NCI-H2196 (cell line): Measurements from ENCODE around the gene SH2D4B.
A peak's percentile ranks its signal among the peaks of the same experiment; 100 is the strongest.

Source experiments
- DNase-seq: peaks from one replicate; lab custom pipeline; 2025; ENCODE audit not compliant: unreplicated experiment; lab: John Stamatoyannopoulos, UW

SH2D4B gene

DNA sequence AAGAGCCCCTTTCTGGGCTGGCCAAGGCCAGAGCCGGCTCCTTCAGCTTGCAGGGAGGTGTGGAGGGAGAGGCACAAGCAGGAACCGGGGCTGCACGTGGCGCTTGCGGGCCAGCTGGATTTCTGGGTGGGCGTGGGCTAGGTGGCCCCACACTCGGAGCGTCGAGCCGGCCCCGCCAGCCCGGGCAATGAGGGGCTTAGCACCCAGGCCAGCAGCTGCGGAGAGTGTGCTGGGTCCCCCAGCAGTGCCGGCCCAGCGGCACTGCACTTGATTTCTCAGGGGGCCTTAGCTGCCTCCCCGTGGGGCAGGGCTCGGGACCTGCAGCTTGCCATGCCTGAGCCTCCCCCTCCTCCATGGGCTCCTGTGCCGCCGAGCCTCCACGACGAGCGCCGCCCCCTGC lies 48.1 kb downstream of the SH2D4B start:
- DNase-seq, result no peak

DNA sequence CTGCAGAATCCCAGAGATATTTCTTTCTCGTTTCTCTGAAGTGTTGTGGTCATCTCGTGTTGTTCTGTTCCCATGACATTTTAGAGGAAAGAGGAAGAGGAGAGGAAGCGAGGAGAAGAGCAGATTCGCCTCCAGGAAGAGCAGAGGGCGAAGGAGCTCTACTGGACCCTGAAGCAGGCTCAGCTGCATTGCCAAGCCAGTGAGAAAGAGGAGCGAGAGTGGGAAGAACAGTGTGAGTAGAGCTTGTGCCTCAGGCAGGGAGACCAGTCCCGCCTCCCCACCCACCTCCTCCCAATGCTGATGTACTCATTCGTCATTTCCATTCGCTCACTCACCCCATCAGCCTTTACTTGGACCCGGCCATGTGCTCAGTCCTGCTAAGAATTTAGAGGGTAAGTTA lies 50.8 kb downstream of the SH2D4B start:
- no peak for DNase-seq

DNA sequence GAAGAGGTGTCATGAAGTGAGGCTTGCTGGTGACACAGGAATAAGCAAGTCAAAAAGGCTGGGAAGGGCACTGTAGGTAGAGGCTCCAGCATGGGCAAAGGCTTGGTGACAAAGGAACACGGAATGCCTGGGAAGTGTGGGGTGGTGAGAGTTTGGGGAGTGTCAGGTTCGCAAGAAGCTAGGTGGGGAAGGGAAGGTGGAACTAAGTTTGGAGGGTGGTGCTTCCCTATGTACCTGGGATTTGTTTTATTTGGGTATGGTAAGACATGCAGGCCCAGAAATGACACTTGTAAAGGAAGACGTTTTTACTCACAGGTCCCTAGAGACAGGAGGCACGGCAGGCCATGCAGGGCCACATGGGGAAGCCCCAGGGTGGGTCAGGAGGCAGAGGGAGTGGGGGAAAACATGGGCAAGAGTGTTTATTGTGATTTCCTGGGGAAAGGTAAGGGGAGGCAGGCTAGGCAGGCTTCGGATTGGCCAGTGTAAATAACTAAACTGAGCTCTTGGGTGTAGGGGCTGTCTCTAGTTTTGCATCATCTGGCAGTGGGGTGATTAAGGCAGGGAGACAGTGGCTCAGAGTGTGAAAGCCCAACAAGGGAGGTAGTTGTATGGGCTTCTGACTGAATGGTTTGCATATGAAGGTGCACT lies 52.1 kb downstream of the SH2D4B start:
- no peak for DNase-seq

DNA sequence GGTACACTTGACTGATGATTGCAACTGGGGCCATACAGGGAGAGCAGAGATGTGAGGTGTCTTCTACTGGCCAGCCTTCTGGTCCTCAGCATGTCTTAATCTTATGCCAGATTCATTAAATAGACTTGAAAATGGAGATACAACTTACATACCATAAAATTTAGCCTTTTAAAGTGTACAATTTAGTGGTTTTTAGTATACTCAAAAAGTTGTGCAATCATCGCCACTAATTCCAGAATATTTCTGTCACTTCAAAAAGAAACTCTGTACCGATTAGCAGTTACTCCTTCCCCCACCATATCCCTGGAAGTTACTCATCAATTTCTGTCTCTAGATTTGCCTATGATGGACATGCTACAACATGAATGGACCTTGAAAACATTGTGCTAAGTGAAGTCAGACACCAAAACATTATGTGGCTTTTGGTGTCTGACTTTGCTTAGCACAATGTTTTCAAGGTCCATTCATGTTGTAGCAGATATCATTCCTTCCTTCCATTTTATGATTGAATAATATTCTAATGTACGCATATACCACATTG lies 53.0 kb downstream of the SH2D4B start:
- no peak for DNase-seq

DNA sequence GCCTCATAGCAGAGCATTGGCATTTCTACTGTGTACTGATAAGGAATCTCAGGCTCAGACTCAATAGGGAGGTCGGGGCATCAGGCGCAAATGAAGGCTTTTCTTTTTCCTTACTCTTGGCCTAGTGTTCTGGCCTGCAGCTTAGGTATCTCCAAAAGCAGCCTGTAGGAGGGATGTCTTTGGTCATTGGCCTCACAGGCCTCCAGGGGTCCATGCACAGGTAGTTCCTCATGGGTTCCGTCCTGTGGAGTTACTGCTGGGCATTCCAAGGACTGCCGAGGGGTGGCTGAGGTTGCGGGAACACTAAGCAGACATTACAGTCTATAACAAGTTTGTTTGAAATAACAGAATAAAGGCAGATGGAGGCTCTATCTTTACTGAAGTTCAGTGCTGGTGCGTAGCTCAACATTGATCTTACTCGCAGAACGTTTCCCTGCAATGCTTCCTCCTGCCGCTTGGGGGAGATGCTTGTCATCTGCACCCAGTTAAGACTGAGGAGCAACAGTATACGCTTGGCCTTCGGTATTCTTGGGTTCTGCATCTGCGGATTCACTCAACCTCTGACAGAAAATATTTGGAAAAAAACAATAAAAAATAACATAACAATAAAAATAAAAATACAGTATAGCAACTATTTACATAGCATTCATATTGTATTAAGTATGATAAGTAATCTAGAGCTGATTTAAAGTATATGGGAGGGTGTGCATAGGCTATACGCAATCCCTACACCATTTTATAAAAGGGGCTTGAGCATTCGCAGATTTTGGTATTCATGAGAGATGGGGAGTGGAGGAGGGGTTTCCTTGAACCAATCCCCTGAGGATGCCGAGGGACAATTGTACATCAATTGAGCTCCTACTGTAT lies 58.9 kb downstream of the SH2D4B start:
- no peak for DNase-seq

DNA sequence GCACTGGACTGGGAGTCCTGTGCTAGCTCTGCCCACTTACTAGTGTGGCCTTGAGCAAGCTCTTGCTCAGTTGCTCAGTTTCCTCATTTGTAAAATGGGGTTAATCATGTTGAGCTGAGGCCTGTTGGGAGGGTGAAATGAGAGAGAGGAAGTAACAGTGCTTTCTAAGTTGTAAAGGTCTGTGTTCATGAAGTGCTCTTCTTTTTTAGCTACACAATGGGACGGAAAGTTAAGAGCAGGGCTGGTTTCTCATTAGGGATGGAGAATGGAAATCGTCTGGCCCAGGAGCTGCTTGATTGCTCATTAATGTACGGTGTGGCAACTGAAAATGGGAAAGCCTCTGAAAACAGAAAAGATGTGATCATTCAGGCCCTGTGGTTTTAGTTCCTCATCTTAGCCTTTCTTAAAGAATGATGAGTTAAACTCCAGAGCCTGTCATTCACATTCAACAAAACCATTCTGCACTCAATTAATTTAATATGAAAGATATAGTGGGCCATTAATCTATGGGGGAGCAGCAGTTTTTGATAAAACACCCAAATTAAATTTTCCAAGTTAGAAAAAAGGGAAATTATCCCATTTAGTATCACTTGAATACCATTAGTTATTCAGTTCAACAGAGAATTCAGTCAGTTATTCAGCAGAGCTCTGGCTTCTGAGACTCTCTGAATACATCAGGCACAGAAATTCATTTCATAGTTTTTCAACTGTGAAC lies 60.5 kb downstream of the SH2D4B start:
- DNase-seq, result no peak

DNA sequence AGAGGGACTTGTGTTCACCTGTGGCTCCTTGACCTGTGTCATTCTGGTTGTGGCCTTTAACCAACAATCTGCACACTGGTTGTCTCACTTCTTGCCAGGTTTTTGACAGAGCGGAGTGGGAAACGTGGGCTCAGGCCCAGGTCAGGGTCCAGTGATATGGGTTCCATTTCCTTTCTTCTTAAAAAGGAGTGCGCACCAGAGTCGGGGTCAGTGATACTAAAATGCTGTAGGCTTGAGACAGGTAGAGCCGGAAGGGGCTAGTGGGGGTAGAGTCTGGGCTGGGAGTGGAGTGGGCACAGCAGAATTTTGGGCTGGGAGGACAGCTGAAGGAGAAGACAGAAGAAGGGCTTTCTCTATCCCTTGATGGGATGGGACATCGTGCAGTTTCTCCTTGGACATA lies 61.2 kb downstream of the SH2D4B start:
- no peak for DNase-seq

DNA sequence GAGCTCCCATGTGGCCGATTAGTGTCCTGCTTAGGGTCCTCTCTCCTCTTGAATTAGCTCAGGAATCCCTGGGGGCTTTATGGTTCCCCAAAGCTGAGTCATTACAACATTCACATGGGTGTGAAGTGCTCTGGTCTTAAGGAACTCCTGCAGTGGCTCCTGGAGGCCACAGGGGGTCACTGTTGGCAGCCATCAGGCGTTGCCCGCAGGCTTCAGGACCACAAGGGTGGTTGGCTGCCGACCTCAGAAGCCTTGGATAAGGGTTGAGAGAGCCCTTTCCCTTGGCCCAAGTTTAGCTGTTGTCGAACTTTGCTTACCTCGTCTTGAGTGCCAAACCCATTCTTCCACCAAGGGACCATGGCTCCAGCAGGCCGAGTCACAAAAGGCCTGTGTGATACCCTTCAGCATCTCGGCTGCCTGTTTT lies 61.7 kb downstream of the SH2D4B start:
- DNase-seq, result no peak

DNA sequence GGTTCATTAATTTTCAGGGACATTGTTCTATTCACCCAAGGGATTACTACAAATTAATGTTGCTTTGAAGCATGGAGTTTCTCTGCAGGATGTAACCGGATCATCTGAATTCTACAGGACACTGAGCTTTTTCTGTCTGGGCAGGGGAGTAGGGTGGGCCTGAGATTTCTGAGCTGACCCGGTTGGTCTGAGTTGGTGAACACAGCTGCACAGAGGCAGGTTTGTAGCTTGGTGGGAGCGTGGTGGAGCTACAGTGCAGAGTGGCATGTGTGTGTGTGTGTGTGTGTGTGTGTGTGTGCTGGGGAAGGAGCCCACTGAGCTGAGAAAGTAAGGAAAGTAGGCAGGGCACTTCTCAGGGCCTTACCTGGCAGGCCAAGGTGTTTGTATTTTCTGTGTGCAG lies 62.6 kb downstream of the SH2D4B start:
- no peak for DNase-seq

DNA sequence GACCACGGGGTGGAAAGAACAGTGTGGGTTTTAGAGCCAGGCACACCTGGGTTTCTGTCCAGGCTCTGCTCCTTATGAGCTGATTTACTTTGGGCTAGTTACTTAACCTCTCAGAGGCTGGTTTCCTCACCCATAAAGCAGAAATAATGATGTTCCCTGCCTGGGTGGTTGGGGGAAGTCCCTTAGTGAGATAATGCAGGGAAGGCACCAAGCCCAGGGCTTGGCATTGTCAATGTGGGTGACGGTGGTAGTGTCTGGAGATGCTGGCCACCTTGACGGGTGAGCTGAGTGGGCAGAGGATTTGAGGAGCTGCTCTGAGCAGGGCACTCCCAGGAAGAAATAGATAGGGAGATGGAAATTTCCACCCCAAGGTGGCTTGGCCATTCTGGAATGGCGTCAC lies 65.2 kb downstream of the SH2D4B start:
- DNase-seq, result no peak

DNA sequence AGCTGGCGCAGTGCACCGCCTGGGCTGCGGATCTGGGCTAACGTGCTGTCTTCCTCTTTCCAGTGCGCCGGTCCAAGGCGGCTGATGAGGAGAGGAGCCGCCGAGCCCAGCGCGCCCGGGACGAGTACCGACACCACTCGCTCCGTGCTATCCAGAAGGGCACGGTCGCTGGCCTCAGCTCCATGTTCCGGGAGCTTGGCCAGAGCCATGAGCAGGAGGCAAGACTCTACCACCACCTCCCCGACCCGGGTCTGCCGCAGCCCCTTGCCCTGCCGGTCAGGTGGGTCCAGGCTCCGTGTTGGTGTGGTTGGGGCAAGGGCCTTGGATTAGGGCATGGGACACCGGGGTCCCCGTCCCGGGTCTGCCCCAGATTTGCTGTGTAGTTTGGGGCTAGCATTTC lies 65.8 kb downstream of the SH2D4B start:
- DNase-seq, result no peak

DNA sequence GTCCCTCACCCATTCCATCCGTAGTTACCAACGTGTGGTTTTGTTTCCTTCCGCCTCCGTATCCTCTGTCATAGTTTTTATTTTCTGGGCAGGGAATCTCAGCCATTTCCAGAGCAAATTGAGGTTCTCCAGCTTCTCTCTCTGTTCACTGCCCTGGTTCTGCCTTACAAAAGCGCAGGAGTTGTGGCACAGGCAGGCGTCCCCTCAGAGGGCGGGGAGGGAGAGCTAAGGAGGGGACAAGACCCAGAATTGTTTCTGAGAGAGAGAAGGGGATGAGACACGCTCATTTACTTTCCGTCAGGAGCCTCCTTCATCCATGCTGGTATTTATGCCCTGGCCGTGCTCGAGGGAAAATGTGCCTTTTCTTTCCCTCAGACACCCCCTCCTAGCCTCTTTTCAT lies 71.0 kb downstream of the SH2D4B start:
- DNase-seq, result no peak

DNA sequence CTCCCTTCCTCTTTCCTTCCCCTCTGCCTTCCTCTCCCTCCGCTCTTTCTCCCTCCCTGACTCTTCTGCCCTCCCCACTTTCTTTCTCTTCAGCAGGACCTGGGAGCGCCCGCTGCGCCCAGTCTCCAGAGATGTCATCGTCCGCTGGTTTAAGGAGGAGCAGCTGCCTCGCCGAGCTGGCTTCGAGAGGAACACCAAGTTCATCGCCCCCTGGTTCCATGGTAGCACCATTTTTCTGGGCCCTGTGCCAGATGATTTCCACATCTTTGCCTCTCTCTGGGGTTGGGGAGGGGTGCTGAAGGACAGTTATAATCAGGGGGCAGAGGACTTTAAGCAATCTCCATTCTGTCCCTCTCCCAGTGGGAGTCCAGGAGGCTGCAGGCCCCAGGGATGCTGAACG lies 71.6 kb downstream of the SH2D4B start:
- no peak for DNase-seq

DNA sequence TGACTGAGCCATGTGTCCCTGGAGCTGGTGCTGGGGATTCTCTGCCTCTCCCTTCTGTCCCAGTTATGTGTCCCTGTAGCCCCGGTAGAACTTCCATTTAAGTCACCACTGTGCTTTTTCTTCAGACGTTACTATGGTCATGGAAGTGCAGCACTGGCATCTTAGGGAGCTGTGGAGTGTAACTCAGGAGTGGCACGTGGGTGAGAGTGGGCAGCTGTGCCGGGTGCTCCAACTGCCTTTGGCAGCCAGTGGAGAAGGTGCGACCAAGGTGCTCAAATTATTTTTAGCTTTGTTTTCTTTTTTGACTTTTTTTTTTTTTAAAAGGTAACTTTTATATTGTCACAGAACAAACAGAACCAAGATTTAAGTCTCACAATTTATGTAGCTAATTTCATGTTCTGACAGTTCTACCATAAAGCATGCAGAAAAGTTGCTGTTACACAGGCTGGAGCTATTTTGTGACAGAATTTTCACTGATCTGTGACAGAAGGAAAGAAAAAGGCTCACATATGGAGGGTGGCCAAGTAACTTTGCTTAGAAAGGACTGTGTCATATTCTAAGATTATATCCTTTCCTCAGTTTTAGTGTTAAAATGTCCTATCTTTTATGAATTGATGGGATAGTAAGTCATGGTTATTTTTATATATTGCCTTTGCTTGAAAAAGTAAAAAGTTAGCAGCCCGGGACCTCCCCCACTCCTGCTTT lies 73.9 kb downstream of the SH2D4B start:
- DNase-seq, result no peak

DNA sequence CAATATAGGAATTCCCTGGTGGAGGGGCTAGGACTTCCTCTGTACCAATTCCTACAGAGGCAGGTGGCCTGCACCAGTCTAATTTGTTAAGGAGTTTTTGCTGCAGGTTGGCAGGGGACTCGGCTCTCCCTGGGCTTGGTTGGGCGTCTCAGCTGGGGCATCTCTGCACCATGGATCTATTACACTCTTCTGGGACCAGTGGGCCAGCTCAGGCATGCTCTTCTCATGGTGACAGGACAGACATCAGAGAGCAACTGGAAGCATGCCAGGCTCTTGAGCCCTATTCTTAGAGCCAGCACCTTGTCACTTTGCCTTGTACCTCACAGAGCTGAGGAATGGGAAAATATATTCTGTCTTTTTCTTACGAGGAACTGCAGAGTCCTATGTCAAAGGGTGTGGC lies 74.6 kb downstream of the SH2D4B start:
- peak; percentile 34 for DNase-seq

DNA sequence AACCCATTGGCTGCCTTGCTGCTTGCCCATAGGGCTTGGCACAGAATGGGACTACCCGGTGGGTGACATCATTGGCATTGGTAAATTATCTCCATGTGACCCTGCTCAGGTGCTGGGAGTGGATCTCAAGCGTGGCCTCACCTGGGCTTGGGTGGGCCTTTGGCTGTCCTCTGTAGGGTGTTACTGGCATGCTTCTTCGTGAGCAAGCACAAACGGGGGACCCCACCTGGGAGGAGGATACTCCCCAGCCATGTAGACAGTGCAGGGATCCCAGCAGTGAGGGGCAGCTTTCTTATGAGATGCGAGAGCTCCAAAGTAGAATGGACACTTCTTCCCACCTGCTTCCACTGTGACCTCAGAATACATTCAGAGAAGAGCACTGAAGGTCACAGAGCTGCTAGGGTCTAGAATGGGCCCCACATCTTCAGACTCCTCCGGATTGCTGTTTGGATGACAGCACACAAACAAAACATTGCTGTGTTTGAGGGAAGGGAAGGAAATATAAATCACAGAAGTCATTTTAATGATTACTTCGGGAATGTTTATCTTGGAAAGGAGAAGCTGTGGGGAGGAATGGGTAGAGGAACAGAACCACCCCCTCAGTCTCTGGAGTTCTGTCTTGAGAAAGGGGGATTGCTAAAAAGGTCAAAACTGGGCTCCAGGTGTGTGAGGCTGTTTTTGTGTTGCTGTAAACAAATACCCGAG lies 75.9 kb downstream of the SH2D4B start:
- no peak for DNase-seq

DNA sequence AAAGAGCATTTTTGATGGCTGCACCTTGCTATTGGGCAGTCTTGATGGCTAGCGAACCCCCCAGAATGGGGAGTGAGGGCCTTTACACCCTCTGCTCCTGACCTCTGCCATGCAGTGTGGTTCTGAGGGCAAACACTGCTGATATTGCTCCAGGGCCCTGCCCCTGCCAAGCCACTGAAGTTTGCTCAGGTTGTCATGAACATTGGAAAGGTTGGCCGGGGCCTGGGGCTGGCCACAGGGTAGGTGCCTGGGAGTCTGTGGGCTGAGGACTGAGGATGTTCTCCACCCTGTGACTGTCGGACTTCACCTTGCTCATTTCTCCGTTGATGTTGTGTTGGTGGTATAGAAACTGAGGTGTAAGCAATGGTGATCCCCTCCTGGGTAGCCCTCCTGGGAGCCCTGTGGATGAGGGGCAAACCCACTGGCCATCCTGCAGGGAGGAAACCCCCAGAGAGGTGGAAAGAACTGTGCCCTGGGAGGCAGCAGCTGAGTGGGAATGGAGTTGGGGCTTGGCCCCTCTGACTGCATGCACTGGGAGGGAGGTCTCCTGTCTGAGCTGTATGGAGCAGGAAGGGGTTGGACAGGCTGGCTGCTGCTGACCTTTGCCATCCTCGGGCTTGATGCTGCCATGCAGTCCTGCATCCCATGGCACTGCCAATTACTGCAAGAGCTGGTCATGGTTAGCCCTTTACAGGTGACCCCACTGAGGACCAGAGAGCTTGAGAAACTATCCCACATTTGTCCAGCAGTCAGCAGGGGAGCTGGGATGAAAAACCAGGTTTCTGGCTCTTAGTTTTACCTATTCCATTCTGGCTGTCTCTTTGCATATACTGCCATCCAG lies 77.1 kb downstream of the SH2D4B start:
- no peak for DNase-seq

DNA sequence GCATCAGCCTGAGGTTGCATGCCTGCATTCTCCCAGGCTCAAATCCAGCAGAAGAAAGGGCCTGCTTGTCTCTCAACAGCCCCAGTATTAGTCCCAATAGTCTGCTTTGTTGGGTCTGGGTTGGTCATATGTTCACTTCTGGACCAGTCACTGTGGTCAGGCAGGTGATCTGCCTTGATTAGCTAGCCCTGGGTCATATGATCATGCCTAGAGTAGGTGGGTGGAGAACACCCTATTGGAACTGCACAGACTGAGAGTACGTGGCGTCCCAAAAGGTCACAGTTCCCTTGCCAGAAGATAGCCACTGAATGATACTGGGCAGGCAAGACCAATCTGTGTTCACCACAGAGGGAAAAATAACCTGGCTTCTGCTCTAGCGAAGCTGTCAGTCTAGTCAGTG lies 80.1 kb downstream of the SH2D4B start:
- no peak for DNase-seq

DNA sequence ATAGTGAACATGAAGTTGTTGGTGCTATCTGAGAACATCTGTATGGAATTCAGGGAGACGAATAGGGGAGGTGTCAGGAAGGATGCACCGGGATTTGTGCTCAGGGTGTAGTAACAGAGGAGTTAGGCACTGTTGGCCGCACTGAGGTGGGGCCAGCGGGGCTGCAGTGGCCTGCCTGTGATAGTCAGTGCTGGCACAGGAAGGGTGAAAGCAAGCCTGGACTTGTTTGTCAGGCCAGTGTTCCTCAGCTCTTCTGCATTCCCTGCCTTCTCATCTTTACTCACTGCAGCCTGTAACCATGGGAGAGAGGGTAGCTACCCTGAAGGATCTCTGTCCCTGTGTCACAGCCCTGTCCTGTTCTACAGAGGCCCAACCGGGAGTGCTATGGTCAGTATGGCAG lies 81.3 kb downstream of the SH2D4B start:
- DNase-seq, result no peak

DNA sequence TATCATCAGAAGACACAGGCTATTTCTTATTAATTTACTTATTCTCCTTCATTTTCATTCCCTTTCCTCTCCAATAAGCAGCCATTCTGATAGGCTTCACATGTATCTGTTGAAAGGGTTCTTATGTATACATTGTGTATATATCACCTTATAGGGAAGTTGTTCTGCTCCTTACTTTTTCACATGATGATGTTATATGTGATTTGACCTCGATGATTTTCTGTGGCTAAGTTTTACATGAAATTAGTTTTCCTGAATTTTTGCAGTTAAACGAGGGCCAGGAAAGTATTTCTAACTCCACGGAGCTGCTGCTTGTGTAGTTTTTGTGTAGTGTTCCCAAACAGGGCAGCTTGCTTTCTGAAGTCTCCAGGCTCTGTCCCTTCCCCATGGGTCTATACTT lies 84.5 kb downstream of the SH2D4B start:
- DNase-seq, result no peak
